ENCODE data around the gene TMEM41B.

TMEM41B gene

DNA sequence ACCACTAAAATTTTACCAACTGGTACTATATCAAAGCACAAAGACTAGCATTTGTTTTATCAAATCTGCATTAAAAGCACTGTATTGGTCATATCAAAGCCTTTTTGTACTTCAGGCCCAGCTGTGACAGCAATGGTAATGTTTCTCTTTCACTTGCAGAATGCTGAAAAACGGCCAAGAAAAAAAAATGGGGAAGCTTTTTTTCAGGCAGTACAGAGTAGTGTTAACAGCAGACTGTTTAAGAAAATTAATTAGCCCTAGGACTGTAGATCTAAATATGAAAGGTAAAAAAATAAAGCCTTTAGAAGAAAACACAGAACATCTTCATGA, 82.6 kb downstream of the TMEM41B start:
- Histone ChIP-seq H3K36me3 (ENCODE audit: control insufficient read depth, insufficient read depth, low read length) (no peaks in the 10 kb centered on the region), H3K27me3 (replicated peaks; ENCODE audit: control insufficient read depth, insufficient read depth, low read length, poor library complexity, severe bottlenecking) (no peaks in the 10 kb centered on the region), H3K4me3 (ENCODE audit: insufficient read depth, low read depth, low read length, poor library complexity, severe bottlenecking) (no peak overlapping the region), H3K4me1 (ENCODE audit: control insufficient read depth, insufficient read depth, low read length, poor library complexity, severe bottlenecking) (no peaks in the 10 kb centered on the region), H3K9me3 (ENCODE audit: control insufficient read depth, low read length) (no peaks in the 10 kb centered on the region), H3K27ac (ENCODE audit: insufficient read depth, low read length, poor library complexity, severe bottlenecking) (no peak overlapping the region)
- no peak for DNase-seq
